Thoracic aorta (tissue), 2 donors: Measurements from ENCODE around the gene CHMP4A. TPM values are rescaled to one million over a fixed set of nuclear protein-coding genes. Genes with fewer than 3 reads are reported as not detected.

Experiments used
- ATAC-seq: fragments of 150-250 bp; one replicate; pipeline ENCODE4 v1.8.0; 2017; ENCODE audit warnings: low read depth; ENCODE audit not compliant: insufficient number of reproducible peaks, low FRiP score
- DNase-seq: peaks from one replicate; pipeline ENCODE4 v3.0.0-alpha.2; 2020; ENCODE audit warnings: low spot score
- H3K27ac ChIP-seq, 2 donors: fragments of 200-600 bp; sonication (generic); 1 replicate in 1 of 2; 2 replicates in 1 of 2; pipeline ENCODE4 v1.5.1; 2016; ENCODE audit warnings: mild to moderate bottlenecking in 2 of 2, moderate library complexity in 2 of 2
- H3K27me3 ChIP-seq: fragments of 200-600 bp; sonication (generic); replicated peaks from 2 replicates; pipeline ENCODE4 v1.6.0; 2016; ENCODE audit warnings: mild to moderate bottlenecking; ENCODE audit not compliant: insufficient read depth
- H3K36me3 ChIP-seq: fragments of 200-600 bp; sonication (generic); one replicate; pipeline ENCODE4 v1.5.1; 2016
- H3K4me1 ChIP-seq, 2 donors: fragments of 200-600 bp; sonication (generic); 1 replicate in 1 of 2; 2 replicates in 1 of 2; pipeline versions ENCODE4 v1.5.1 to v1.6.0; 2016; ENCODE audit warnings: low read depth in 2 of 2, mild to moderate bottlenecking in 1 of 2; ENCODE audit not compliant: control insufficient read depth in 1 of 2
- H3K4me3 ChIP-seq: fragments of 200-600 bp; sonication (generic); 2 replicates; pipeline ENCODE4 v1.5.1; 2016; ENCODE audit warnings: mild to moderate bottlenecking
- H3K9me3 ChIP-seq: fragments of 200-600 bp; sonication (generic); 2 replicates; pipeline ENCODE4 v1.5.1; 2016
- total RNA-seq, 2 donors: library from RNA; depleted of rRNA; stranded (reverse); fragments of >200 nt; gene quantifications; one replicate each; pipeline versions ENCODE4 v1.1.0 to v1.2.3, GENCODE V29; 2016
- TF ChIP-seq, protein P1 (sequence below): fragments of 200-600 bp; sonication (generic); IDR thresholded peaks from one replicate; pipeline ENCODE4 v1.5.1; 2019; ENCODE audit warnings: antibody characterized with exemption

Gene CHMP4A
- total RNA-seq, 2 donors from 2014 or later = 33.4 to 58.3 TPM

DNA sequence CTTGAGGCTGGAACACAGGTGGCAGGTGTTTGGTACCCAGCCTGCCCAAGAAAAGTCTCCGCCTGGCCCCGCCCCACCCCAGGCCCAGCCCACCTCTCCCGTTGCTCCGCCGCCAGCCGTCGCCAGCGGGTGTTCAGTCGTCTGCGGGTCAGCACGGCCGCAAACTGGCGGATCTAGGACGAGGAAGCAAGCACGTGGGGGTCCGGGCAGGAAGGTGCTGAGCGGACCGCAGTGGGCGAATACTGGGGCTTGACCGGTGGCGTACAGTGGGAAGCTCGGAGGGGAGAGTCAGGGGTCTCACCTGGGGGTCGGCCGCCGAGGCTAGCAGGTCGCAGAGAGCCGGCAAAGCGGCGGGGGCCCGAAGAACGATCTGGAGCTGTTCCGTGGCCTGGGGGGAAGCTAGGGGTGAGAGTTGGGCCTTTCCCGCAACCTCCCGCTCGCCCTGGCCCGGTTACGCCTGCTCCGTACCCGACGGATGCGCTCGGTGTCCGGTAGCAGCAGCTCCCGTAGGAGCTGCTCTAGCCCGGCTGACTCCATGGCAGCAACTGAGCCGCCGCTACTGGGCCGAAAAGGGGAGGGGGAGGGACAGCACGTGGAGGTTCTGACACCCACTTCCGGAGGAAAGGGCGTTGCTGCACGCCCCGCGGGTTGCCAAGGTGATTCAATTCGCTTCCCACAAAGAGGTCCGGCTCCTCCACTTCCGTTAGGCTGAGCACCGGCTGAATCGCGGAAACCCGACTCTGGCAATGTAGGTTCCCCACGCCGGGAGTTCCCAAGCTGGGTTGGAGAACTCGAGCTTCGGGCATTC, 24.8 kb downstream of the CHMP4A start, which contains the start of gene IPO4:
IPO4 (minus strand) TSS at position 566 of the 808 bp plus-strand sequence; CDS start at position 537, 29 bp downstream.
- ATAC-seq (peak; percentile 89), DNase-seq (peak; percentile 91)
- H3K27me3 ChIP-seq = no peaks in the 10 kb centered on the region
- H3K4me1 ChIP-seq = peaks cover 5 to 11% of the 10 kb centered on the region in 2 donors
- peak within 1 kb of the TSS; percentile 36 to 58 for H3K27ac ChIP-seq
- peak within 1 kb of the TSS; percentile 82 for H3K4me3 ChIP-seq
- H3K36me3 ChIP-seq = peaks cover 32% of the 10 kb centered on the region
- TF ChIP-seq, protein P1, sequence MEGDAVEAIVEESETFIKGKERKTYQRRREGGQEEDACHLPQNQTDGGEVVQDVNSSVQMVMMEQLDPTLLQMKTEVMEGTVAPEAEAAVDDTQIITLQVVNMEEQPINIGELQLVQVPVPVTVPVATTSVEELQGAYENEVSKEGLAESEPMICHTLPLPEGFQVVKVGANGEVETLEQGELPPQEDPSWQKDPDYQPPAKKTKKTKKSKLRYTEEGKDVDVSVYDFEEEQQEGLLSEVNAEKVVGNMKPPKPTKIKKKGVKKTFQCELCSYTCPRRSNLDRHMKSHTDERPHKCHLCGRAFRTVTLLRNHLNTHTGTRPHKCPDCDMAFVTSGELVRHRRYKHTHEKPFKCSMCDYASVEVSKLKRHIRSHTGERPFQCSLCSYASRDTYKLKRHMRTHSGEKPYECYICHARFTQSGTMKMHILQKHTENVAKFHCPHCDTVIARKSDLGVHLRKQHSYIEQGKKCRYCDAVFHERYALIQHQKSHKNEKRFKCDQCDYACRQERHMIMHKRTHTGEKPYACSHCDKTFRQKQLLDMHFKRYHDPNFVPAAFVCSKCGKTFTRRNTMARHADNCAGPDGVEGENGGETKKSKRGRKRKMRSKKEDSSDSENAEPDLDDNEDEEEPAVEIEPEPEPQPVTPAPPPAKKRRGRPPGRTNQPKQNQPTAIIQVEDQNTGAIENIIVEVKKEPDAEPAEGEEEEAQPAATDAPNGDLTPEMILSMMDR = no peak
- no peaks in the 10 kb centered on the region for H3K9me3 ChIP-seq

DNA sequence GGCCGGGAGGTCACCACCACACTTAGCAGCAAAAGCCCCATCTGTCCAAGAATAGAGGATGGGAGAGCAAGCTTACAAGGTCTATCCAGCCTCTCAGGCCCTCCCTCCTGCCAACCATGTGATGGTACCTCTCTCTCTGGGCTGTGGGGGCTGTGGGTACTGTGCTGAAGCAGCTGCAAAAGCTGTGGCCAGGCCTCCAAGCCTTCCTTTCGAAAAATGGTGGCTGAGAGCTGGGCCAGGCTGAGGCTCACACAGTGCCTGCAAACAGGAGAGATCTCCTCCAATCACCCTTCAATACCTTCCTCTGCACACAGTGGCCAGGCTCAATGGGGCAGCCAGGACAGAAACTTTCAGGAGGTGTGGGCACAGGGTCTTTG, 25.8 kb downstream of the CHMP4A start:
- ATAC-seq (no peak), DNase-seq (no peak)
- Histone ChIP-seq H3K27me3 (no peaks in the 10 kb centered on the region), H3K27ac (no peak overlapping the region), H3K9me3 (no peaks in the 10 kb centered on the region), H3K4me1 (peaks cover 5 to 11% of the 10 kb centered on the region in 2 donors), H3K4me3 (peak overlapping the region; percentile 82), H3K36me3 (peaks cover 41% of the 10 kb centered on the region)
- TF ChIP-seq, protein P1 = no peak

DNA sequence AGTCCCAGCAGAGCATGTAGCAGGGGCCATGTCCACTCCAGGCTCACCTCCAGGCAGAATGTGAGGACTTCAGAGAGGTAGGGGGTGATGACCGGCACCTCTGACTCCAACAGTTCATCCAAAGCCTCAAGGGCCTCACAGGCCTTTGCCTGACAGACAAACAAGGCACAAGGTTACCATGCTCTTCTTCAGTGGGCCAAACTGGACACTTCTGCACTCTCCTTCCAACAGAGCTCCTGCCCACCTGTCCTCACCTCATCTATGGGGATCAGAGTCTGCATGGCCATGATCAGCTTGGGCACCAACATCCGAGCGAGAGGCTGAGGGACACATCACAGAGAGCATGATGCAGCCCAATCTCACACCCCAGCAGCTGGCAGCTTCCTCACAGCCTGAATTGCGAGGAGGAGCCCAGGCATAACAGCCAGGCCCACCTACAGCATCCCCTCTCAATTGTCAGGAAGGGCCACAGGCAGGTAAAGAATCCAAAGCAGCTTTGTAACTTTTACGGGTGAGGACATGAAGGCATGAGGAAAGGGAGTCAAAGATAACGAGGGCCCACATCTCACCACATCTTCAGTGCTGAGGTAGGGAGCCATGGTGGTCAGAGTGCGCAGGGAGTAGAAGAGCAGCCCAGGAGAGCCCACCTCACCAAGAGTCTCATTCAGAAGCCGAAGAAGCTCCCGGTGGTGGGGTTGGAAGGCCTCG, 26.3 kb downstream of the CHMP4A start:
- peaks cover 42% of the 10 kb centered on the region for H3K36me3 ChIP-seq
- no peaks in the 10 kb centered on the region for H3K9me3 ChIP-seq
- H3K27me3 ChIP-seq = no peaks in the 10 kb centered on the region
- ATAC-seq (no peak), DNase-seq (no peak)
- TF ChIP-seq, protein P1 = no peak
- no peak overlapping the region for H3K27ac ChIP-seq
- peaks cover 5 to 11% of the 10 kb centered on the region in 2 donors for H3K4me1 ChIP-seq
- H3K4me3 ChIP-seq = no peak overlapping the region

DNA sequence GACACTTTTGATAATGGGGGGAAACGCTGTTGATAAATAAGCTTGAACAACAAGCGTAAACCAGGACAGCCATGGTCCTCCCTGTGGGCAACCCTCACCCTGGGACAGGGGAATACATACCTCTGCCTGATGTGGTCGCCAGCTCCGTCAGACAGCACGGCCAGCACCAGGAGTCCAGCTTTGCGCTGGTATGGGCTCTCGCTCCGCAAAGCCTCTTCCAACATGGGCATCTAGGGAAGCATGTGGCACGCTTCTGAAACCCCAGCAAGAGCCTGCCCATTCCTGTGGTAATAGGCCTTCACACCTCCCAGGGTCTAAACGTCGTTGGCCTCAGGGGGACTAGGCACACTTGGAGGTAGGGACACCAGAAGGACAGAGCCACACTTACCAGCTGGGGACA, 27.5 kb downstream of the CHMP4A start:
- TF ChIP-seq, protein P1 = no peak
- H3K9me3 ChIP-seq = no peaks in the 10 kb centered on the region
- no peaks in the 10 kb centered on the region for H3K27me3 ChIP-seq
- H3K4me3 ChIP-seq = no peak overlapping the region
- H3K27ac ChIP-seq = no peak overlapping the region
- DNase-seq (no peak), ATAC-seq (no peak)
- peaks cover 39% of the 10 kb centered on the region for H3K36me3 ChIP-seq
- peaks cover 5 to 11% of the 10 kb centered on the region in 2 donors for H3K4me1 ChIP-seq

DNA sequence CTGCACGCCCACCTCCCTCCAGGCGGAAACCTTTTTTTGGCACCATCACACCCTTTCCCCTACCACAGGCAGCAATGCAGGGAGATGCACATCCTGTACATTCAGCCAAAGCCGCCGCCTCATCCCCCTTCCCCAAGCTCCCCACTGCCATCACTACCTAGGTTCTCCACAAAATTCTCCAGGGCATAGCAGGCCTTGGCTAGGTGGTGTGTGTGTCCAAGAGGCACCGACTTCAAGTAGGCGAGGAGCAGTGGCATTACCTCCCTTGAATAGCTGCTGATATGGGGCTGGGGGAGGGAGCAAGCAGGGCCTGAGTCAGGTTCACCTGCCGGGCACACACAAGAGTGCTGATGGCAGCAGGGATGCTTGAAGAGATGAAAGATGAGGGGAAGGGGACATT, 28.3 kb downstream of the CHMP4A start:
- ATAC-seq = no peak
- H3K36me3 ChIP-seq = peaks cover 39% of the 10 kb centered on the region
- no peak for DNase-seq

More for the DNA sequence above, 28.3 kb downstream of the CHMP4A start:
- Histone ChIP-seq H3K4me3 (no peak overlapping the region), H3K4me1 (peaks cover 5 to 11% of the 10 kb centered on the region in 2 donors), H3K9me3 (no peaks in the 10 kb centered on the region), H3K27me3 (no peaks in the 10 kb centered on the region), H3K27ac (no peak overlapping the region)
- TF ChIP-seq, protein P1 = no peak
